PC-9 (cell line): ENCODE results near the gene OR6J1. TPM values are rescaled to one million over a fixed set of nuclear protein-coding genes. Genes with fewer than 3 reads are reported as not detected.

Experiments used
- BruUV-seq: library from RNA; stranded (reverse); fragments of 400-500 nt; replicated peaks from 2 replicates; lab custom pipeline; 2021; lab: Mats Ljungman, UMichigan
- CTCF ChIA-PET: fragments of 300-600 bp; sonication (Branson Sonifier 250); formaldehyde crosslinking; loops from one replicate; lab custom pipeline; 2022; ENCODE audit warnings: antibody characterized with exemption; lab: Charles Lee
- POLR2A ChIA-PET: fragments of 300-600 bp; sonication (Branson Sonifier 250); formaldehyde crosslinking; loops from one replicate; lab custom pipeline; 2022; ENCODE audit warnings: antibody characterized with exemption; ENCODE audit not compliant: unreplicated experiment; lab: Charles Lee
- DNase-seq, 2 experiments: peaks; one replicate each; pipeline versions ENCODE4 v3.0.0 to v3.0.0-alpha.2; 2015 to 2022; ENCODE audit warnings: mixed read lengths in 1 of 2
- H2AFZ ChIP-seq: fragments of 200-600 bp; sonication (generic); 2 replicates; pipeline ENCODE4 v1.8.1; 2017; ENCODE audit warnings: antibody characterized with exemption
- H3F3A ChIP-seq: fragments of 200-600 bp; sonication (generic); 2 replicates; pipeline ENCODE4 v1.8.1; 2017; ENCODE audit warnings: antibody characterized with exemption, mild to moderate bottlenecking, low read depth; ENCODE audit not compliant: insufficient read depth
- H3K27ac ChIP-seq: fragments of 200-600 bp; sonication (generic); 2 replicates; pipeline ENCODE4 v1.6.1; 2016; ENCODE audit warnings: mixed run types
- H3K27me3 ChIP-seq: fragments of 200-600 bp; sonication (generic); 2 replicates; pipeline ENCODE4 v1.6.1; 2016; ENCODE audit warnings: low read depth, mixed run types; ENCODE audit not compliant: insufficient read depth
- H3K36me3 ChIP-seq: fragments of 200-600 bp; sonication (generic); 2 replicates; pipeline ENCODE4 v1.6.1; 2016; ENCODE audit warnings: low read depth, mixed run types
- H3K4me1 ChIP-seq: fragments of 200-600 bp; sonication (generic); replicated peaks from 2 replicates; pipeline ENCODE4 v1.6.1; 2016; ENCODE audit warnings: mixed run types; ENCODE audit not compliant: insufficient read depth
- H3K4me2 ChIP-seq: fragments of 200-600 bp; sonication (generic); 2 replicates; pipeline ENCODE4 v1.6.1; 2017; ENCODE audit warnings: mixed run types
- H3K4me3 ChIP-seq: fragments of 200-600 bp; sonication (generic); 2 replicates; pipeline ENCODE4 v1.6.1; 2016; ENCODE audit warnings: mixed run types
- H3K79me2 ChIP-seq: fragments of 200-600 bp; sonication (generic); 2 replicates; pipeline ENCODE4 v1.6.1; 2017; ENCODE audit warnings: low read depth, mixed run types
- H3K9me2 ChIP-seq: fragments of 200-600 bp; sonication (generic); 2 replicates; pipeline ENCODE4 v1.8.1; 2017; ENCODE audit warnings: mild to moderate bottlenecking; ENCODE audit not compliant: insufficient read depth
- H3K9me3 ChIP-seq: fragments of 200-600 bp; sonication (generic); 2 replicates; pipeline ENCODE4 v1.8.1; 2016; ENCODE audit warnings: low read depth; ENCODE audit not compliant: insufficient read depth
- H4K20me1 ChIP-seq: fragments of 200-600 bp; sonication (generic); 2 replicates; pipeline ENCODE4 v1.8.1; 2017; ENCODE audit not compliant: insufficient read depth
- CTCF ChIP-seq: fragments of 200-600 bp; sonication (generic); conservative IDR thresholded peaks from 2 replicates; pipeline ENCODE4 v1.6.1; 2017; ENCODE audit warnings: mixed run types, antibody characterized with exemption, mild to moderate bottlenecking, moderate library complexity
- EZH2 ChIP-seq: fragments of 200-600 bp; sonication (generic); IDR thresholded peaks from 2 replicates; pipeline ENCODE4 v1.8.0; 2017; ENCODE audit warnings: antibody characterized with exemption, low read depth
- intact Hi-C: fragments of 100-400 bp; cut with micrococcal nuclease; formaldehyde crosslinking; loops from one replicate; pipeline ENCODE4 v1.10.0; 2022; ENCODE audit not compliant: unreplicated experiment
- total RNA-seq: library from RNA; stranded (reverse); gene quantifications from 2 replicates; pipeline ENCODE4 v1.2.3, GENCODE V29; 2021

Gene OR6J1
- total RNA-seq, 1 experiment from 2014 or later, result 0.11 TPM

GRCh38 chr14:22602862-22603261 is 41.3 kb downstream of the OR6J1 start:
- TF ChIP-seq CTCF, result no peak
- TF ChIP-seq EZH2, result no peak
- no peaks in the 10 kb centered on the region for H3K9me2 ChIP-seq
- peak overlapping the region; percentile 100 for H3K4me2 ChIP-seq
- CTCF ChIA-PET, result no interaction called here
- no peaks in the 10 kb centered on the region for H3K9me3 ChIP-seq
- BruUV-seq, result no TSS peak
- H2AFZ ChIP-seq, result no peak overlapping the region
- H3F3A ChIP-seq, result peaks cover 43% of the 10 kb centered on the region
- no peaks in the 10 kb centered on the region for H4K20me1 ChIP-seq
- H3K36me3 ChIP-seq, result peaks cover 59% of the 10 kb centered on the region
- peaks cover 71% of the 10 kb centered on the region for H3K4me1 ChIP-seq
- H3K27me3 ChIP-seq, result no peaks in the 10 kb centered on the region
- intact Hi-C loops, result no loop called here
- peak in 1 of 2 experiments; percentile 88 for DNase-seq
- POLR2A ChIA-PET, result no interaction called here
- peak overlapping the region; percentile 93 for H3K27ac ChIP-seq
- 0 out of 2 replicates have a peak overlapping the region, but pooled peaks have one; percentile 25 for H3K4me3 ChIP-seq
- peaks cover 47% of the 10 kb centered on the region for H3K79me2 ChIP-seq

GRCh38 chr14:22601996-22602395 is 42.2 kb downstream of the OR6J1 start:
- TF ChIP-seq EZH2, result no peak
- no peak for TF ChIP-seq CTCF
- H3K27ac ChIP-seq, result peak overlapping the region; percentile 93
- peak overlapping the region; percentile 100 for H3K4me2 ChIP-seq

GRCh38 chr14:22601456-22601855 is 42.7 kb downstream of the OR6J1 start:
- H3K27me3 ChIP-seq, result no peaks in the 10 kb centered on the region
- H3K4me3 ChIP-seq, result no peak overlapping the region
- no peaks in the 10 kb centered on the region for H3K9me3 ChIP-seq
- H3K79me2 ChIP-seq, result peaks cover 47% of the 10 kb centered on the region
- no TSS peak for BruUV-seq
- TF ChIP-seq EZH2, result no peak
- TF ChIP-seq CTCF, result no peak
- H3K4me1 ChIP-seq, result peaks cover 79% of the 10 kb centered on the region
- ChIA-PET CTCF (interaction anchor here (0.6 to 1.0 kb wide), 3 partner anchors 12 to 401 kb away, joined by 3 to 6 read pairs (median 5); partner anchors contain the start of gene DAD1), POLR2A (interaction anchor here (0.6 to 0.7 kb wide), 2 partner anchors 13 to 45 kb away, joined by 3 read pairs; no protein-coding TSS in a partner anchor)
- H3K27ac ChIP-seq, result peak overlapping the region; percentile 93
- no peak for DNase-seq
- H3K9me2 ChIP-seq, result no peaks in the 10 kb centered on the region
- intact Hi-C loops, result no loop called here
- no peaks in the 10 kb centered on the region for H4K20me1 ChIP-seq
- H3K36me3 ChIP-seq, result peaks cover 50% of the 10 kb centered on the region
- no peak overlapping the region for H2AFZ ChIP-seq
- H3F3A ChIP-seq, result peaks cover 43% of the 10 kb centered on the region
- H3K4me2 ChIP-seq, result peak overlapping the region; percentile 100

More at GRCh38 chr14:22601996-22602395, 42.2 kb downstream of the OR6J1 start:
- Histone ChIP-seq H3K36me3 (peaks cover 53% of the 10 kb centered on the region), H4K20me1 (no peaks in the 10 kb centered on the region), H3K27me3 (no peaks in the 10 kb centered on the region), H3K9me3 (no peaks in the 10 kb centered on the region), H3F3A (peaks cover 43% of the 10 kb centered on the region), H3K79me2 (peaks cover 47% of the 10 kb centered on the region), H3K9me2 (no peaks in the 10 kb centered on the region), H3K4me3 (peak overlapping the region; percentile 25; the same call in 1 of the 2 replicates), H2AFZ (no peak overlapping the region), H3K4me1 (peaks cover 79% of the 10 kb centered on the region)
- CTCF ChIA-PET, result interaction anchor here (1.0 kb wide), 1 partner anchor 32 kb away, joined by 3 read pairs; no protein-coding TSS in a partner anchor
- POLR2A ChIA-PET, result interaction anchor here (0.7 kb wide), 1 partner anchor 82 kb away, joined by 3 read pairs; no protein-coding TSS in a partner anchor
- BruUV-seq, result no TSS peak
- no peak for DNase-seq
- intact Hi-C loops, result no loop called here
